KMS-11 (cell line): ENCODE results near the gene PHF12.

ENCODE experiments used
- H2AFZ ChIP-seq: fragments of 200-600 bp; sonication (generic); 2 replicates; pipeline ENCODE4 v1.6.1; 2016; ENCODE audit warnings: antibody characterized with exemption, mixed run types, low read depth
- H3K27ac ChIP-seq: fragments of 200-600 bp; sonication (generic); 2 replicates; pipeline ENCODE4 v1.6.1; 2016; ENCODE audit warnings: mild to moderate bottlenecking, mixed run types
- H3K27me3 ChIP-seq: fragments of 200-600 bp; sonication (generic); 2 replicates; pipeline ENCODE4 v1.6.1; 2017; ENCODE audit warnings: mild to moderate bottlenecking, low read depth, mixed run types, moderate library complexity; ENCODE audit not compliant: insufficient read depth
- H3K36me3 ChIP-seq: fragments of 200-600 bp; sonication (generic); 2 replicates; pipeline ENCODE4 v1.6.1; 2017; ENCODE audit warnings: mild to moderate bottlenecking, mixed run types; ENCODE audit not compliant: insufficient read depth
- H3K4me1 ChIP-seq: fragments of 200-600 bp; sonication (generic); 2 replicates; pipeline ENCODE4 v1.6.1; 2016; ENCODE audit warnings: mild to moderate bottlenecking, low read depth, mixed run types; ENCODE audit not compliant: poor library complexity, severe bottlenecking
- H3K4me2 ChIP-seq: fragments of 200-600 bp; sonication (generic); 2 replicates; pipeline ENCODE4 v1.7.0; 2016; ENCODE audit warnings: mild to moderate bottlenecking, mixed run types
- H3K4me3 ChIP-seq: fragments of 200-600 bp; sonication (generic); IDR thresholded peaks from 2 replicates; pipeline ENCODE4 v1.6.1; 2017; ENCODE audit warnings: low read depth, low read length, mixed read lengths; ENCODE audit not compliant: insufficient read depth
- H3K79me2 ChIP-seq: fragments of 200-600 bp; sonication (generic); 2 replicates; pipeline ENCODE4 v1.6.1; 2016; ENCODE audit warnings: low read depth, mixed run types; ENCODE audit not compliant: insufficient read depth
- H3K9ac ChIP-seq: fragments of 200-600 bp; sonication (generic); 2 replicates; pipeline ENCODE4 v1.6.1; 2016; ENCODE audit warnings: mild to moderate bottlenecking, mixed run types
- H4K20me1 ChIP-seq: fragments of 200-600 bp; sonication (generic); 2 replicates; pipeline ENCODE4 v1.6.1; 2016; ENCODE audit warnings: mild to moderate bottlenecking, mixed run types; ENCODE audit not compliant: insufficient read depth
- CTCF ChIP-seq: fragments of 200-600 bp; sonication (generic); conservative IDR thresholded peaks from 2 replicates; pipeline ENCODE4 v1.6.1; 2017; ENCODE audit warnings: low read depth, mild to moderate bottlenecking, antibody characterized with exemption, low read length, moderate library complexity, mixed read lengths

Gene PHF12

GRCh38 chr17:28963055-28963611, 11.8 kb upstream of the PHF12 start:
- no peak overlapping the region for H2AFZ ChIP-seq
- no peaks in the 10 kb centered on the region for H4K20me1 ChIP-seq
- no peak overlapping the region for H3K27ac ChIP-seq
- no peak overlapping the region for H3K4me3 ChIP-seq
- no peak for TF ChIP-seq CTCF
- no peak overlapping the region for H3K9ac ChIP-seq
- H3K79me2 ChIP-seq: no peaks in the 10 kb centered on the region
- peaks cover 36% of the 10 kb centered on the region for H3K27me3 ChIP-seq
- H3K36me3 ChIP-seq: no peaks in the 10 kb centered on the region
- H3K4me2 ChIP-seq: no peak overlapping the region
- no peaks in the 10 kb centered on the region for H3K4me1 ChIP-seq

- Histone ChIP-seq H3K79me2 (no peaks in the 10 kb centered on the region), H2AFZ (no peak overlapping the region), H4K20me1 (no peaks in the 10 kb centered on the region), H3K36me3 (no peaks in the 10 kb centered on the region), H3K4me3 (no peak overlapping the region), H3K9ac (no peak overlapping the region), H3K27ac (no peak overlapping the region), H3K4me1 (no peaks in the 10 kb centered on the region), H3K4me2 (no peak overlapping the region), H3K27me3 (peaks cover 36% of the 10 kb centered on the region)
- TF ChIP-seq CTCF: no peak
Observed at GRCh38 chr17:28961391-28961790, 10.1 kb upstream of the PHF12 start.

- Histone ChIP-seq H2AFZ (no peak overlapping the region), H3K36me3 (no peaks in the 10 kb centered on the region)
- no peak for TF ChIP-seq CTCF
Observed at GRCh38 chr17:28960256-28961061, 9.1 kb upstream of the PHF12 start.

GRCh38 chr17:28959471-28959871, 8.2 kb upstream of the PHF12 start:
- no peaks in the 10 kb centered on the region for H4K20me1 ChIP-seq
- H3K79me2 ChIP-seq: no peaks in the 10 kb centered on the region
- no peak overlapping the region for H3K27ac ChIP-seq
- H3K4me1 ChIP-seq: no peaks in the 10 kb centered on the region
- no peaks in the 10 kb centered on the region for H3K36me3 ChIP-seq
- no peak overlapping the region for H2AFZ ChIP-seq
- no peak overlapping the region for H3K4me3 ChIP-seq
- H3K27me3 ChIP-seq: peaks cover 28% of the 10 kb centered on the region
- TF ChIP-seq CTCF: no peak
- no peak overlapping the region for H3K9ac ChIP-seq
- H3K4me2 ChIP-seq: no peak overlapping the region

More at GRCh38 chr17:28960256-28961061, 9.1 kb upstream of the PHF12 start:
- Histone ChIP-seq H3K9ac (no peak overlapping the region), H3K79me2 (no peaks in the 10 kb centered on the region), H3K4me1 (no peaks in the 10 kb centered on the region), H3K4me3 (no peak overlapping the region), H3K4me2 (no peak overlapping the region), H3K27ac (no peak overlapping the region), H3K27me3 (peaks cover 36% of the 10 kb centered on the region), H4K20me1 (no peaks in the 10 kb centered on the region)
